HFF-Myc (cell line): ENCODE measurements around the gene G6PC1.
"Not testable (repeated sequence)": the region's sequence is repeated elsewhere in the genome, so short reads cannot be mapped to it uniquely, and the experiment has no call there.

Source experiments
- DNase-seq: peaks from one replicate; pipeline ENCODE4 v3.0.0-alpha.2; 2011; ENCODE audit warnings: low read depth; ENCODE audit errors: extremely low read depth
- H3K4me3 ChIP-seq: replicated peaks from 2 replicates; pipeline ENCODE4 v1.5.1; 2011; ENCODE audit warnings: low read depth, mild to moderate bottlenecking, control low read depth, low read length
- CTCF ChIP-seq: IDR thresholded peaks from 2 replicates; pipeline ENCODE4 v1.5.1; 2012; ENCODE audit warnings: mild to moderate bottlenecking, low read depth, low read length, control low read depth; ENCODE audit errors: missing control alignments

The G6PC1 gene

GRCh38 chr17:42877037-42877436 lies 23.6 kb upstream of the G6PC1 start:
- DNase-seq, result no peak
- TF ChIP-seq CTCF, result no peak
- H3K4me3 ChIP-seq, result no peak overlapping the region

- DNase-seq, result no peak
- no peak overlapping the region for H3K4me3 ChIP-seq
- TF ChIP-seq CTCF, result no peak
These were observed 22.3 kb upstream of the G6PC1 start for GRCh38 chr17:42878123-42878880.

- no peak for TF ChIP-seq CTCF
- no peak overlapping the region for H3K4me3 ChIP-seq
- DNase-seq, result no peak
These were observed 21.5 kb upstream of the G6PC1 start for GRCh38 chr17:42878924-42879595.

- no peak for DNase-seq
- no peak overlapping the region for H3K4me3 ChIP-seq
- no peak for TF ChIP-seq CTCF
These were observed 21.0 kb upstream of the G6PC1 start for GRCh38 chr17:42879596-42879985.

- no peak for TF ChIP-seq CTCF
- no peak overlapping the region for H3K4me3 ChIP-seq
- DNase-seq, result no peak
These were observed 19.8 kb upstream of the G6PC1 start for GRCh38 chr17:42880776-42881310.

- H3K4me3 ChIP-seq, DNase-seq: not testable (repeated sequence)
These were observed 18.9 kb upstream of the G6PC1 start for GRCh38 chr17:42881706-42882105.

GRCh38 chr17:42882166-42882565 lies 18.4 kb upstream of the G6PC1 start:
- TF ChIP-seq CTCF, result no peak
- no peak overlapping the region for H3K4me3 ChIP-seq
- DNase-seq, result no peak
